Endothelial cell of hepatic sinusoid (primary cell): ENCODE data around the gene PAQR7.
"Not testable (repeated sequence)": the region's sequence is repeated elsewhere in the genome, so short reads cannot be mapped to it uniquely, and the experiment has no call there.

Experiments
- in situ Hi-C: cut with HindIII; loops from 2 replicates; pipeline ENCODE4 v1.10.0; 2017; ENCODE audit warnings: low sequenced_read_pairs

Gene PAQR7

DNA sequence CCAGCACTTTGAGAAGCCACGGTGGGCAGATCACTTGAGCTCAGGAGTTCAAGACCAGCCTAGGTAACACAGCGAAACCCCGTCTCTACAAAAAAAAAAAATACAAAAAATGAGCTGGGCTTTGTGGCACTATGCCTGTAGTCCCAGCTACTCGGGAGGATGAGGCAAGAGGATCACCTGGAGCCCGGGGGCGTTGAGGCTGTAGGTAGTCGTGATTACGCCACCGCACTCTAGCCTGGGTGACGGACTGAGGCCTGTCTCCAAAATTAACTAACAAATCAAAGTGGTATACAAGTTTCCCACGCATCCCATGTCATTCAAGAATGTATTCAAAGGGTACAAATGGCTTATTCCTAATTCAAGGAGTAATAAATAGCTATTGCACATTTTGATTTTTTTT, 18.7 kb downstream of the PAQR7 start:
- in situ Hi-C loops, result no loop called here

DNA sequence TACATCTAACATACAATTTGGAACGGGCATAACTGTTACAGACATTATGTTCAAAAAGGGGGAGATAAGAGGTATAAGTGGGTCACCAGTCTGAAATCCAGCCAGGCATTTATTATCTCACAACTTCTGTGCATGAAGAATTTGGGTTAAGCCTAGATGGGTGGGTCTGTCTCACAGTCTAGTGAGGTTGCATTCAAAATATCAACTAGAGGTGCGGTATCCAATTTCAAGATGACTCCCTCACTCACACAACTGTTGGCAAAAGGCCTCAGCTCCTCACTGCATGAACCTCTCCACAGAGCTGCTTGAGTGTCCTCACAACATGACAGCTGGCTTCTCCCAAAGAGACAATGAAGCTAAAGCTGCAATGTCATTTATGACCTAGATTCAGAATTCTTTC, 21.0 kb downstream of the PAQR7 start:
- in situ Hi-C loops, result loop anchor here (5.0 kb wide), 1 partner anchor 43 kb away; no protein-coding TSS in a partner anchor

DNA sequence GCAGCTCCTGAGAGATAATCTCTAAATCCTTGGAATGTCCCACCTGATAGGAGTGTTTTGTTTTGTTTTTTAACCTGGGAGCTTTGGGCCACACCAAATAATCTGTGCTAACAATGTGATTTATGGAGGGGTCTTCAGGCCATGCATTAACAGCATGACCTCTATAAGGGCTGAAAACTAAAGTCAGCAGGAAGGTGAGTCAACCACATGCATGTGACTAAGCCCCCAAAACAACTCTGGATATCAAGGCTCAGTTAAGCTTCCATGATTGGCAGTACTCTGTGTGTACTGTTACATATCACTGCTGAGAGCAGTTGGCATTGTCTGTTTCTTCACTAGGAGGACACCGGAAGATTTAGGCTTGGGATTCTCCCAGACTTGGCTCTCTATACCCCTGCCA, 27.0 kb downstream of the PAQR7 start:
- in situ Hi-C loops, result no loop called here

DNA sequence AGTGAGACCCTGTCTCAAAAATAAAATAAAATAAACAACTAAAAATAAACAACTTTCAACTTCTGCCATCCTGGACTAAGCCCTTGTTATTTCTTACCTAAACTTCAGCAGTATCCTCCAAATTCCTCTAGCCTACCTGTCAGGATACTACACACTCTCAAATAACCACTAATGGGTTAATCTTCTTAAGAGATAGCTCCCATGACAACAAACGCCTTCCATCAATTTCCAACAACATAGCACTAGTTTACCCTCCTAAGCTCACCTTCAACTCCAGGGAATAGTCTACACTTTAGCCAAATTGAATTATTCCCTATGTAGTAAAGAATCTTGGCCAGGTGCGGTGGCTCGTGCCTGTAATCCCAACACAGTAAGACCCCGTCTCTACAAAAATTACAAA, 27.6 kb downstream of the PAQR7 start:
- in situ Hi-C loops, result no loop called here

DNA sequence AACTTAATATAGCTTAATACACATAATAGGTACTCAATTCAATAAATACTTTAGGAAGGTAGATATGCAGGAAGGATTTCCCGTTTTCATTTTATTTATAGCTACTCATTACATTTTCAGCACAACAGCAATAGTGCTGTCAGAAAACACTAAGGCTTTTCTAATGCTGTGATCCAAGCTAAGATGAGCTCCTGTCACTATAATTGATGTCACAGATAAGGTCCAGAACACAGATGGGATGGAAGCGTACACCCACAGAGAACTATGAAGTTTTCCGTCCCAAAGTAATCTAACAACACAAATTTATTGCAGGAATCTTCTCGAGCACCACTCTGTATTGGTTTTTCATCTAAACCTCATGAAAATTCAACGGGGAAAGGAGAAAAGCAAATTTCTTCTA, 29.8 kb downstream of the PAQR7 start:
- in situ Hi-C loops, result no loop called here

DNA sequence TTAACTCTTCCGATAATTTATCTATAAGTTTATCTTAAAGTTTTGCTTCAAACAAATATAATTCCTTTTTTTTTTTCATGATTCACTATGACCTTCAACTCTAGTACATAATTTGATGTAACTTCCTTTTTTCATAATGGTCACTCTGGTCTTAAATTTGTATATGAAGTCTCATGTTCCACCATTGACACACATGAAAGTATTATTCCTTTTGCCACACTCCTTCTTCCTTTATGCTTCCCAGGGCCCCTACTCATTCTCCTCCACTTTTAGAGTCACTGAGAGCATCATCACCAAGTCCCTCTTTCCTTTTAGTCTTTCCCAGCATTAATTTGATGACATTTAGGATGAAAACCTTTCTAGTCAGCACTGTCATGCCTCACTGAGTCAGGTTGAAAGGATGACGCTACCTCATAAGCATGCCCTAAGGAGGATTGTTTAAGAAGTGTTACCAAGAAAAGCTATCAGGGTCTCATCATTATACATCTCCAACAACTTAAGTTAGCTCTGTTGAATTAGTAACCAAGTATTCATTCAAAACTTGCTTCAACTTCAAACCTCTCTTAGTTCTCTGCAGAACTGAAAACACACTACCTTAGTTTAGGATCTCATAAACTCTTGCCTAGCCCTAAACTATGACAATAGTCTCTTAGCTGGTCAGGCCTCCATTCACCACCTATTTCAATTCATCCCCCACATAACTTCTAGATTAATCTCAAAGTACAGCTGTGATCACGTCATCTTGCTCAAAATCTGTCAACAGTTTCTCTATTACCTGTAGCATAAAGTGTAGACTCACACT, 30.8 kb downstream of the PAQR7 start:
- in situ Hi-C loops, result no loop called here

DNA sequence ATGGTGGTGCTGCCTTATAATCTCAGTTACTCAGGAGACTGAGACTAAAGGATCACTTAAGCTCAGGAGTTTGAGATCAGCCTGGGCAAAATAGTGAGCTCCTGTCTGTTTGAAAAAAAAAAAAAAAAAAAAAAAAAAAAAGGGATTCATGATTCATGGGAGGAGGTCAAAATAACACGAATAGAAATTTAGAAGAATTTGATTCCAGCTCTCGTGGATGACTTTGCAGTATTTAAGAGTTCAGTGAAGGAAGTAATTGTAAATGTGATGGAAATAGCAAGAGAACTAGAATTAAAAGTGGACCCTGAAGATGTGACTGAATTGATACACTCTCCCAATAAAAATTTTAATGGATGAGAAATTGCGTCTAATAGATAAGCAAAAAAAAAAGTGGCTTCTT, 32.0 kb downstream of the PAQR7 start:
- in situ Hi-C loops, result no loop called here

DNA sequence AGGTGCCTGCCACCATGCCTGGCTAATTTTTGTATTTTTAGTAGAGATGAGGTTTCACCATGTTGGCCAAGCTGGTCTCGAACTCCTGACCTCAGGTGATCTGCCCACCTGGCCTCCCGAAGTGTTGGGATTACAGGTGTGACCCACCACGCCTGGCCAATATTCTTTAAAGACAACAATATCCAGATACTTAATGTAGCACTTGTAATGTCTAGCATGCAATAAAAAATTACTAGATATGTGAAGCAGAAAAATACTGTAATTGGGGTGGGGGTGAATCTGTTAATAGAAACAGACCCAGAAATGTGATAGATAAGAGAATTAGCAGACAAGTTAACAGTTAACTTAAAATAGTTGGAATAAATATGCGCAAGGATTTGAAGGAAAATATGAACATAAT, 35.7 kb downstream of the PAQR7 start:
- in situ Hi-C loops, result not testable (repeated sequence)

DNA sequence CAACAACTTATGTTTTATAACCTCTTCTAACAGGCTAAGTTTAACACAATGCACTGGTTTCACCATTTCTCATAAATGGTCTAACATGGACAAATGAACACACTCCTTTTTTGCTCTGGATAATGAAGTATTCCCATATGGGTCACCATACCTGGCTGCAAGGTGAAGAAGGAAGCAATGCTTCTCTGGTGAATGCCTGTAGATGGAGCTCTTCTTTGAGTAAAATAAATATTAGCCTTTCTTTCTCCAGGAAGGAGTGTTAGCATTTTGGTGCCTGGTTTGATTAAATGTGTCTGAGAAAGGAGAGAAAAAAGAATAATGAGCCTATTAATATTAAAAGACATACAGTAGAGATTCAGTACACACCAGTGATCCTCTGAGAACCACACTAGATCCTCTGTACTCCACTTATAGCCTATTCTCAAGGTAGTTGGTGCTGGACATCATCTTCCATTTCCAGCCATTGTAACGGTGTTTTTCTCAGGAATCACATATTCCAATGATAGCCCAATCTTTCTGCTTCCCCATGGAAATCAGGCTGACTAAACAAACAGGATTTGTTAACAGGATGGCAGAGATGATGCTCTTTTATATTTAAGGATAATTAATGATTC, 38.1 kb downstream of the PAQR7 start:
- in situ Hi-C loops, result no loop called here

DNA sequence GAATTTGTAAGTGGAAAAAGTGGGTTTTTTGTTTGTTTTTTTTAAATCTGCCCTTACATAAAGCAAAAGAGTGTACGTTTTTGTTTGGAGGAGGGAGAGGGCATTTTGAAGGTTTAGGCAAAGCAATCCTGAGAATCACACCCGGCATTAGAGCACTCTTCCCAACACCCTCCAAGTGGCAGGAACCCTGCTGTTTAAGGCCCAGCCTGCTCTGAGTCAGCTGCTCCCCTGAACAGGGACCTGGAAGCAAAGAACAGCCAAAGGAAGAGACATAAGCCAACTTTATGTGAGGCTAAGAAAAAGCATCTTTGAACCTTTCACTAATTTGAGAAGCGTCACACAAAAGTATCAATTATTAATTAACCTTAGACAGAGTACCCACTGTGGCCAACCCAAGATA, 38.8 kb downstream of the PAQR7 start:
- in situ Hi-C loops, result no loop called here

DNA sequence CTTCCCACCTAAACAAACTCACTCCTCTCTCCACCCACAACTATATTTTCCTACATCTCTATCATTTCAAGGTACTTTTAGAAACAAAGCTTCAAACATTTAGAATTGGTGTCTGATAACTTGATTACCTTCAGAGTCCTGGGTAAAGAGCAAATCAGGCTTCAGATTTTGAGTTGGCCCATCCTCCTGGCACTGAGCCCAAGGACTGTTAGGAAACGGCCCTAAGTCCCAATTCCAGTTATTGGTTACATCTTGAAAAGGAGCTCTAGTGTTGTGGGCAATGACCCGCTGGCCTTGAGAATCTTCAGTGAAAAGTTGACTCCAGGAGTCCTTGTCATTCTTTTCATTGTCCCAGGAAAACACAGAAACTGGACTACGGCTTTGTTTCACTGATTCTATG, 40.6 kb downstream of the PAQR7 start:
- in situ Hi-C loops, result no loop called here

DNA sequence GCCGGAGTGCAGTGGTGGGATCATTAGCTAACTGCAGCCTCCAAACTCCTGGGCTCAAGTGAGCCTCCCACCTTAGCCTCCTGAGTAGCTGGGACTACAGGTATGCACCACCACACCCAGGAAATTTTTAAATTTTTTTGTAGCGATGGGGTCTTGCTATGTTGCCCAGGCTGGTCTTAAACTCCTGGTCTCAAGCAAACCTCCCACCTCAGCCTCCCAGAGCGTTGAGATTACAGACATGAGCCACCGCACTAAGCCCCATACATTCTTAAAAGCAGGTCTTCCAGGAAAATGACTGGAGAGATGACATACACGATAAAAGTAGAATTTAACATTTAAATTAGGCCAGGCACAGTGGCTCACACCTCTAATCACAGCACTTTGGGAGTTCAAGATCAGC, 42.4 kb downstream of the PAQR7 start:
- in situ Hi-C loops, result no loop called here

DNA sequence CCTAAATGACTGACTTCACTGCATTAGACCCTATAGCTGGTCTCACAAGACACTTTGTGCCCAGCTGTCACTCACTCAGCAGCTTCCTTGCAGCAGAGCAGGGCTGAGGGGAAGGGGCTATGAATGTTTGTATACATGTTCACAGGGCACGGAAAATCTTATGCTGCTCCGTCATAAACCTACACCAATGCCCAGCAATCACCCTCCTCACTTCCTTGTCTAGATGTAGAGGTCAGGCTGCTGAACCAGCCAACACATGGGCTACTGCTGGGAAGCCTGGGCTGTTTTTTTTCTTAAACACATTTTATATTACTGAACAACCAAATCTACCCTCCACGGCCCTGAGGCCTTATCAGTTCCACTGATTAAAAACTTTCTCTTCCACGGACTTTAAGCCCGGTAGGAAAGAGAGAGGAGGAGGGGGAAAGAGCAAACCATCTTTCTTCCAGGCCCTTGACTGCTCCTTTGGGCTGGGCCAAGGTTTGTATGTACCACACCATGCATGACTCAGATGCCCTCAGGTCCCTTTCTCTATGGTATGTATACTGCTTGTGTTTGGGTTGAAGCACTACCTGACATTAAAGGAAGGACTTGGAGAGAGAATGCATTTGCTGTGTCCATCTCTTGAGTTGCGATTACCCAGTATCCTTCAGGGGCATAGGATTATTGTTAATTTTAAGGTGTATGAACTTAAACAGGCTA, 43.0 kb downstream of the PAQR7 start:
- in situ Hi-C loops, result no loop called here

DNA sequence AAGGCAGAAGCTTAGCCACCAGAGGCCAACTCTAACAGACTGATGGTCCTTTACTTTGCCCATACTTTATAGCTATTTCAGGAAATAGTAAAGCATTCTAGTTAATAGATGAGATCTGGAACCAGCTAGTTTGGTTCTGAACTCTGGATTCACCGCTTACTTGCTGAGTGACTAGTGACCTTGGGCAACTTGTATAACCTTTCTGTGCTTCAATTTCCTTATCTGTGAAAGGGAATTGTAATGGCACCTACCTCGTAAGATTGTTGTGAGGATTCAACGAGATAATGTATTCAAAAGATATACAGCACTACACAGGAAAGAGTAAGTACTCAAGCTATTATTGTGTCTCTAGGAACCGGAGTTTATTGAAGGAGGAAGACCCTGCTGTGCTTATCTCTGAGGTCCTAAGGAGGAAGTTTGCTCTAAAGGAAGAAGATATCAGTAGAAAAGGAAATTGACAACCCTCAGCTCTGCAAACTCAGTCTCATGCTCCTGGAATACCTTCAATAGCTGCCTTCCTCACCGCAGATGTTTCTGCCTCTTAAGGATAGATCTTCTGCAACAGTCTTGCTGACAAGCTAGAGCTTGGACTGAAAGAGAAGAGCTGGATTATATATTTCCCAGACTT, 43.8 kb downstream of the PAQR7 start:
- in situ Hi-C loops, result no loop called here

DNA sequence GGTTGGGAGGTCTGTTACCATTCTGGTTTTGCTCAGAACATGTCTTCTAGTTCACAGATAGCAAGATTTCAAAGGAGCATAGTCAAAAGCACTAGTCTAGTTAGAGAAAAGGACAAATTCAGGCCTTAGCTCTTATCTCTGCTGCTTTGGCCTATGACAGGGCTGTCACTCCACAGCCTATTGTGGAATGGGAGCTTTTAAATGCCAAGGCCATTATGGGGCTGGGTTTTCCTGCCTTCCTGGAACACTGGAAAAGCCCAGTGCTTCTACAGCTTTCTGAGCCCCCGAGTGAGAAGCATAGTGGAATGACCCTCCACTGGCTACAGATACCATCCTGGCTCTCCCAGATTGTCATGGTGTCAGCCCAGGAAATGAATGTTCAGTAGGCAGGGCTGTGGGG, 46.5 kb downstream of the PAQR7 start:
- in situ Hi-C loops, result no loop called here

DNA sequence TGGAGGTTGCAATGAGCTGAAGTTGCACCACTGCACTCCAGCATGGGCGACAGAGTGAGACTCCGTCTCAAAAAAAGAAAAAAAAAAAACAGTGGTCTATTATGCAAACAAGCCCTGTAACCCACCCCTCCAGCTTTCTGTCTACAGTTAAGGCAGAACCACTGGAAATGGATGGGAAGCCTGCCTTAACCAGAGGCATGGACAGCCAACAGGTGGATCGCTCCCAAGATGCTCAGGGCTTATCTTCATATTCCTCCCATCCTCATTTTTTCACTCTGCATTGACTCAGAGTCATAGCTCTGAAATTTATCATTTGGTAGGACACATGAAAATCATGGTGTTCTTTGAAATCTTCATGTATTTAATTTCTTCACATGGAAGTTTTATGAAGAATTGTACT, 47.0 kb downstream of the PAQR7 start:
- in situ Hi-C loops, result no loop called here

DNA sequence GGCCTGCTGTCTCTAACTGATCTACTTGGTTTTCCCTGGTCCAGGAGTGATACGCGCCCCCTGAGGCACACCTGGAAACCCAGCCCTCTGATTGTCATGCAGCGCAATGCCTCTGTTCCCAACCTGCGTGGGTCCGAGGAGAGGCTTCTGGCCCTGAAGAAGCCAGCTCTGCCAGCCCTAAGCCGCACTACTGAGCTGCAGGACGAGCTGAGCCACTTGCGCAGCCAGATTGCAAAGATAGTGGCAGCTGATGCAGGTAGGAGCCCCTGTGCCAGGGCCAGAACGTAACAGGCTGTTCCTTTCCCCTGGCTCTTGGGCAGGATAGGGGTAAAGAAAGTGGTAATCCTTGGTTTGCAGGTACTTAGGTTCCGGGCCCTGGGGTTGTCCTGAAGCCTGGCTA, 48.9 kb downstream of the PAQR7 start:
- in situ Hi-C loops, result no loop called here

DNA sequence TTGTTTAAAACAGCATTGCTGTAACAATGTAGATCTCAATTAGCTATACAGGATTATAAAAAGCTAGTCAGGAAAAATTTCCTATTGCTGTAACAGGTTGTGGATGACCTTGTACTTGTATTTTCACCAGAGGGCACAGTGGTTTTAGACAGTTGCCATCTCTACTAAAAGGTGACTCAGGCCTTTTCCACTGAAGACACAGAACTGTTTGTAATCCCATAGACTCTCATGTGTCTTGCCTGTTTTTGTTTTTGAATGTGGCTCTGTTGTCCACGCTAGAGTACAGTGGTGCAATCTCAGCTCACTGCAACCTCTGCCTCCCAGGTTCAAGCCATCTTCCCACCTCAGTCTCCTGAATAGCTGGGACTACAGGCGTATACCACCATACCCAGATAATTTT, 49.9 kb downstream of the PAQR7 start:
- in situ Hi-C loops, result no loop called here

DNA sequence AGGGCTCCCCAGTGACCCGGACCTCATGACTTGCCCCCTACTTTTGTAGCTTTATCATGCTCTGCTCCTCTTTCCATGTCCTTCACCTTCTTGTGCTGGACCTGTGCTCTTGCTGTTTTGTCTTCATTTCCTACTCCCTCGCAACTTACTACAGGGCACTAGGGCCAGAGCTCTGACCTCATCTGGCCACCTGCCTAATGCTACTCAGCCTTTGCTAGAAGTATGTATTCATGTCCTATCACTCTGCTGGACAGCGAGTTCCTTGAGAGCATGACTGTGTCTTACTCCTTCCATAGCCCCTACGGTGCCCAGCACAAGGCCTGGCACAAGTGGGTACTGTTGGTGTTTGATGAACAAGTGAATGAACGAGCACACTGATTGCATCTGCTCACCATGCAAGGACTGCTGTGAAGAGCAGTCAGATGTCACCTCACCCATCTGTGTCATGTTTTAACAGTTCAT, 53.8 kb downstream of the PAQR7 start:
- in situ Hi-C loops, result no loop called here

DNA sequence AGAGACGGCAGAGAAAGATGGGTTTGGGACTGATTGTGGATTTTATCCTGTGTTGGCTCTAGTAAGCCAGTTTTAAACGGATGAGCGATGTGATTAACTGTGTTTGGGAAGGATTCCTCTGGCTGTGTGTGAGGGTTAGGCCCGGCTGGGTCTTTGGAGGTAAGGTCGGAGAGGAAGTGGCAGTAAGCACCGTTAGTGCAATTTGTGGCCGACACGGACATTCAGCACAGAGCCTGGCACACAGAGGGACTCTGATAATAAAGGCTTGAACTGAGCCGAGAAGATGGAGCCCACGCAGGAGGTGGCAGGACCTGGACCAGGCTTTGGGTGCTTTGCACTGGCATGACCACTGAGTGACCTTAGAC, 54.4 kb downstream of the PAQR7 start:
- in situ Hi-C loops, result no loop called here

DNA sequence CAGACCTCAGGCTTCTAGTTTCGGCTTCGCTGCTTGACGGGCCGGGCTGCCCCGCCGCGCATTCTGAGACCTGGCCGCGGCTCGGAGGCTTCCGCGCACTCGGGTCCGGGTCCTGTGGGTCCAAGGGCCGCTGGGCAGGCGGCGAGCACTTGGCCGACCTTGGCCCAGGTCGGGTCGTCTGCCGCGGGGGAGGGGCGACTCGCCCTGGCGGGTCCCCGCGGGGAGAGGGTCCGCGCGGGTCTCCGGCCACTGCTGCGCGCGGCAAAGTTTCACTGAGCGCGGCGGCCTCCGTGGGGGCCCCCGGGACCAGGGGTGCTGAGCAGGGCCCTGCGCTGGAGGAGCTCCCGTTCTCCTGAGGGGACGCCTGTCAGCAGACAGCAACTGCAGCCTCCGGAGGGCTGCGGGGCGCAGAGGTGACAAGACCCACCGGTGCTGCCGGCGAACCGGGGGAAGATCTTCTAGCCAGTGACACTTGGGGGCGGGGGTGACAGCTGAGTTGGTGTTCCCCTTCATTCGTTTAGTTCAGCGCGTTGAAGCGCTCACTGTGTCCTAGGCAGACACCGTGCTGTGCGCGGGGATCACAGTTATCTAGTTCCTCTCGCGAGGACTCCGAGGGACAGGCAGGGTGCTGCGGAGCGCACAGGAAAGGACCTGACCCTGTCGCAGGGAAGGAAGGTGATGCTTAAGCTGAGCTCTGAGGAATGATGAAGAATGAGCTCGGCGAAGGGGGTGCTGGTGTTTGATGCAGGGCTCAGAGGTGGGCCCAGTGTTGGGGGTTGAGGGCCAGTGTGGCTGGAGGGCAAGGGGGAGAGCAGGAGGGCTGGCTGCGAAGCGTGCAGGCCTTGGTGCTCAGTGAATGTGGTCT, 55.0 kb downstream of the PAQR7 start:
- in situ Hi-C loops, result no loop called here
